CD4-positive, alpha-beta T cell treated with Interleukin-6 for 4 hours (primary cell): ENCODE data around the gene DDX46.
"Not testable (repeated sequence)": the region's sequence is repeated elsewhere in the genome, so short reads cannot be mapped to it uniquely, and the experiment has no call there.

Experiments used
- DNase-seq: peaks from one replicate; pipeline ENCODE4 v3.0.0-alpha.2; 2020; ENCODE audit warnings: mixed read lengths

The DDX46 gene

DNA sequence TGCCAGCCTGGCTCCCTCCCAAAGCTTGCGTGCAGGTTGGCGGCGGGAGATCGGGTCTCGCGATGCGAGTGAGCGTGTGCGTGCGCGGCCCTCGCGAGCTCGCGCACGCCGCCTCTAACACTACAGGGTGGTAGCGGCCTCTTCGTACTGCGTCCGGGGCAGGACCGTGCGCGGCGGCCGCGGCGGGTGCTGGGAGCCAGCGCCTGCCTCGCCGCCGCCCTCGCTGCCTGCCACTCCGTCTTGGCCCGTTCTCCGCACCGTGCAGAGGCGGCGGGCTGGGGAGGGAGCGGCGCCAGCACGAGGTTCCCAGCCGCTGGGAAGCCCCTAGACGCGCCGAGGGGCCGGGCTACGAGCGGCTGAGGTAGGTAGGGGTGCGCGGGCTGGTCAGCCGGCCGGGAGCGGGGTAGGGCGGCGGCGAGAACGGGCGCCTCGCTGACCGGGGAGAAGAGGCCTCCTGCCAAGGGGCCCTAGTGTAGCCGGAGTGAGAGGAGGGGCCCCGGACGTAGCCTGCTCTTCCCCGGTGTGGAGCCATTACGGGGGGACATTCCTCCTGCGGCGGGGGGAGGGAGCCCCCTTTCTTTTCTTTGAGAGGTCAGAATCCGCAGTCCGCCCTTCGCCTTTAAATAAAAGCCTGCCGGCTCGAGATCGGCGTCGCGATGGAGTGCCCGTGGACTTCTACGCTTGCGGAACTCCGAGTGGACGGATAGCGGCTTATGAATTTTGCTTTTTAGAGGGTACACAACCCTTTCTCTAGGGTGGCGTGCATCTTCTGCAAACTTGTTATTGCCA lies 87.5 kb downstream of the DDX46 start, which contains the start of gene C5orf24:
Gene C5orf24, plus strand, starts transcription at position 117 of the 789 bp plus-strand sequence. CDS start 8,933 bp downstream, outside the sequence.
- DNase-seq: peak; percentile 94

DNA sequence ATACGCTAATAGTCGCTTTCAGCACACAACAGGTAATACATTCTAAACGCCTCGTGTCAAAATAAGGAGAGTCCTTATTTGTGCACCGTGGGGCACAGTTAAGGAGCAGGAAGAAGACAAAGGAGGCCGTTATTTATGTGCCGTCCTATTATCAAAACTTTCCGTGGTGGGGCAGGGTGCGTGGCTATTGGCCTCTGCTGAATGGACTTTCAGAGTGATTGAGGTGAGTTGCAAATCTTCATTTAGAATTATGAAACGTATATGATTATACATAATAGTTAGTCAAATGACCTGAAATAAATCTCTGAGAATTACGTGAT lies 88.0 kb downstream of the DDX46 start:
- no peak for DNase-seq

DNA sequence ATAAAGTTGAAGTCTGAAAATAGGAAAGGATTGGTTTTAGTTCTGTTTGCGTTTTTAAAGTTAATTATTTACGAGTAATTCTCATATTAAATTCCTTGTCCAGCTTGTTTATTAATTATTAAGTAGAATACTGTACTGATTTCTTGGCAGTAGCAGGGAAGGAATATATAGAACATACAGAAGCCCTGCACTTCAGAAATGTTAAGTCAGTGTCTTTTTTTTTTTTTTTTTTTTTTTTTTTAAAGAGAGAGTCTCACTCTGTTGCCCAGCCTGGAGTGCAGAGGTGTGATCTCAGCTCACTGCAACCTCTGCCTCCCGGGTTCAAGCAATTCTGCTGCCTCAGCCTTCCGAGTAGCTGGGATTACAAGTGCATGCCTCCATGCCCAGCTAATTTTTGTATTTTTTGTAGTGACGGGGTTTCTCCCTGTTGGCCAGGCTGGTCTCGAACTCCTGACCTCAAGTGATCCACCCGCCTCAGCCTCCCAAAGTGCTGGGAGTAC lies 90.9 kb downstream of the DDX46 start:
- DNase-seq: not testable (repeated sequence)

DNA sequence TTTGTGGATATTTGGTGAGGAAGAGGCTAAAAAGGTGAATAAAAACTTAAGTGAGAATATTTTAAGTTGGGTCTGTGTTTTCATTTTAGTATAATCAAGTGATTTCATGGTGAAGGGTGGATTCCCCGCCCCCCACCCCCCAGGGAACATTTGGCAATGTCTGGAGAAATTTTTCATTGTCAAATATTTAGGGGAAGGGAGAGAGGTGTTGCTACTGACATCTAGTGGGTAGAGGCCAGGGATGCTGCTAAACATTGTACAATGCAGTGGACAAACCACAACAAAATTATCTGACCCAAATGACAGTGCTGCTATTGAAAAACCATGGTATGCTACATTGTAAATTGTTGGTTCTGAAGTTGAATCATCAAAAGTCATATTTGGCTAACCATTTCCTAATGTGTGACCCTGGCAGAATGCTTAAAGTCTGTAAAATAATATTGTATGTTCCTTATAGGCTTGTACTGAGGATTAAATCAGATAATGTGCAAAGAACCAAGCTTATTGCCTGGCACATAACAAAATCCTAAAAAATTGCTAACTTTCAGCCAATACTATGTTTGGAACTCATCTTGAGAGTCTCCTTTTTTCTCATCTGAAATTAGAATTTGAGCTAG lies 92.8 kb downstream of the DDX46 start:
- DNase-seq: no peak

DNA sequence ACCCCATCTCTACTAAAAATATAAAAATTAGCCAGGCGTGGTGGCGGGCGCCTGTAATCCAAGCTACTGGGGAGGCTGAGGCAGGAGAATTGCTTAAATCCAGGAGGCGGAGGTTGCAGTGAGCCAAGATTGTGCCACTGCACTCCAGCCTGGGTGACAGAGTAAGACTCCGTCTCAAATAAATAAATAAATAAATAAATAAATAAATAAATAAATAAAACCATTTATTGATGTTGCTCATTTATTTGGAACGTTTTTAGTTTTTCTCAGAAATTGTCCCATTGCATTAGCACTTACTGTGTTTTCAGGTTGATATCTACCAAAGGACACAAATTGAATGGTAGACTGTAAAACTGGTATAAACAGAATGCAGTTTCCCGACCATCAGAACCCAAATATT lies 97.9 kb downstream of the DDX46 start:
- DNase-seq: not testable (repeated sequence)

DNA sequence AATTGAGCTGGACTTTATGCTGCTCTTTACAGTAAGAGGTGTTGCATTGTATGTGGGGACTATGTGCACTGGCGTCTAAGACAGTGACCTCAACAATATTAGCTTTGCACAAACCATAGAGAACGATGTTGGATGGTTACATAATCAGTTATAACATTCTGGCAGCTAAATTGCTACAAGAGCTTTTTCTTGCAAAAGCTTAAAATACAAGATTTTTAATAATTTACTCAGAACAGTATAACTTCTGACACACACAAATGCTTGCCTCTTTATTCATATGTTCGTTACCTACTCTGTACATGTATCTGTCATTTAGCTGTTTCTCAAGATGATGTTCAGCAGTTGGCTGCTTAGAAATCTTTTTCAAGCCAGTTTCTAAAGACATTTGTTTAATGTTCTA lies 98.8 kb downstream of the DDX46 start:
- no peak for DNase-seq

DNA sequence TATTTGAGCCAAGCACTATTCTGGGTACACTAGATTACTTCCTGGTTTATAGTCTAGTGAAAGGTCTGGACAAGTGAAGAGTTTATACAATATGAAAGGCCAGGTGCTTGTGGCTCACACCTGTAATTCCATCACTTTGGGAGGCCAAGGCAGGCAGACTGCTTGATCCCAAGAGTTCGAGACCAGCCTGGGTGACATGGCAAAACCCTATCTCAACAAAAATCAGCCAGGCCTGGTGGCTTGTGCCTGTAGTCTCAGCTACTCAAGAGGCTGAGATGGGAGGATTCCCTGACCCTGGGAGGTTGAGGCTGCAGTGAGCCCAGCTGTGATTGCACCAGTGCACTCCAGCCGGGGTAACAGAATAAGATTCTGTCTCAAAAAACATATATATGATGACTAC lies 106.1 kb downstream of the DDX46 start:
- DNase-seq: no peak

DNA sequence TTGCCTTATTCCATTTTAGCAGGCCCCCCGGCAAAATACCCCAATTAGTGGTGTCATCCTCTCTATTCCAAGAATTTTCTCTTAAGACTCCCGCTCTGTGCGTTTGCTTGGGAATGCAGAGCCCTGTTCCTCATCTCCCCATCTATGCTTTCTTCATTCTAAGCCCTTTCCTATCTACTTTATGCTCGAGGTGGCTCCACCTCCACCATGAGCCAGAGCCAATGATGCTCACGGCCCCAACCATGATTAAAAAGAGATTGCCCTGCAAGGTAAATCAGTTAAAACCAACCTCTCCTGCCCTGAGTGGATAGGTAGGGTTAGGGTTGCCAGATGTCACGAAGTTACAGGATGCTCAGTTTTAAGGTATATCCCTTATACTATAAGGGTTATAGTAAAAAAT lies 114.9 kb downstream of the DDX46 start:
- DNase-seq: peak; percentile 33

DNA sequence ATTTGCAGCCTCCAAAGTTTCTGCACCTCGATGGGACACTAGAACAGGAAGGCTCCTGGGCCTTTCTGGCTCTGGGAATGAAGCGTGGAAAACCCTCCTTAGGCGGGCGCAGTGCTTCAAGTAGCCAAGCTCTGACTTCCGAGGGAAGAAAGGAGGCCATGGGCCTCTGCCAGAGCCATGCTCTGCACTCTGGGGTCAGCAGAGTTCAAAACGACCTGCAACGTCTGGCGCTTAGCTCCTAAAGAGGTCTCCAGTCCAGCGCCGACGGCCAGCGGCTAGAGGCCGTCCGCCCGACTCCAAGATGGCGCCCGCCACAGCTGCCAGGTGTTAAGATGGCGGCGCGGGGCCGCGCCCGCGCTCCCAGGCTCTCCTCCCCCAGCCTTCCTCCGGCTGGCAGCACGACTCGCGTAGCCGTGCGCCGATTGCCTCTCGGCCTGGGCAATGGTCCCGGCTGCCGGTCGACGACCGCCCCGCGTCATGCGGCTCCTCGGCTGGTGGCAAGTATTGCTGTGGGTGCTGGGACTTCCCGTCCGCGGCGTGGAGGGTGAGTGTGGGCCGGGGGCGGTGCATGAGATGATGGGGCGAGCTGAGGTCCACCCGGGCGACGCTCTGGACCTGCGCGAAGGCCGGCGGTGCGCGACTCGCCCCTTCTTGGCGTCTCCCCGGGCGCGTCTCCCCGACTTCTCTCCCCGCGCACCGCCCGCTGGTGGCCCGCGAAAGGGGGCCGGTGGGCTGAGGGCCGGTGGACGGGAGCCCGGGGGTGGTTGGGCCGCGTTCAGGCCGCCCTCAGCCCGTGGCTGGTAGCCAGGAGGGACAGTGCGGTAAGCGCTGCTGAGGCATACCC lies 115.6 kb downstream of the DDX46 start, which contains the start of gene TXNDC15:
Gene TXNDC15, plus strand, starts transcription at position 385 of the 844 bp plus-strand sequence. Its CDS starts 57 bp downstream, at position 442.
- DNase-seq: peak; percentile 85

DNA sequence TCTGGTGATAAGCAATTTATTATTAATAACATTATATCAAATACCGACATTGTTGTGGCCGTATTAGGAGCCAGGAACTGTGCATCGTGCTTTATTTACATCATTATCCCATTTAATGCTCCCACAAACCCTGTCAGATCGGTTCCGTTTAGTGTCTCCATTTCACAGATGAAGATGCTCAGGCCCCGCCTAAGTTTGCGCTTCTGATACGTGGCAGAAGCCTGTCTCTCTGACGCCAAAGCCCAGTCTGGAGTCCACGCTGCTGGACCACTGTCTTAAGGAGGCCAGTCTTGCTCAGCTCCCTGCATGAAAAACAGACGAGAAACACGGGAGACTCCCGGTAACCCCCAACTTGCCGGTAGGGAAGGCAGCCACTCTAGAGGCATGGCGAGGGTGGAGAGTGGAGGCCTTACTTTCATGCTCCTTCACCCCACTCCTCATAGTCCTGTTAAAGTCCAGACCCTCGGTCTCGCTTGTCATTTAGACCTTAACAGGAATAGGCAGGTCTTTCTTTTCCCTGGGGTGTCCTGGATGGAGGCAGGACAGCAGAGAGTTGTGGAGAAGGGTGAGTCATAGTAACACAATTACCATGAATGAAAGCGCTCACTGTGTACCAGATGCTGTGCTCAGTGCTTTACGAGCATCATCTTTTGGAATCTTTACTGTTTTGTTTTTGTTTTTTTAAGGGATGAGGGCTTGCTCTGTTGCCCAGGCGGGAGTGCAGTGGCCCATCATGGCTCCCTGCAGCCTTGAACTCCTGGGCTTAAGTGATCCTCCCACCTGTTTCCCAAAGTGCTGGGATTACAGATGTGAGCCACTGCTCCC lies 116.5 kb downstream of the DDX46 start:
- peak; percentile 31 for DNase-seq

DNA sequence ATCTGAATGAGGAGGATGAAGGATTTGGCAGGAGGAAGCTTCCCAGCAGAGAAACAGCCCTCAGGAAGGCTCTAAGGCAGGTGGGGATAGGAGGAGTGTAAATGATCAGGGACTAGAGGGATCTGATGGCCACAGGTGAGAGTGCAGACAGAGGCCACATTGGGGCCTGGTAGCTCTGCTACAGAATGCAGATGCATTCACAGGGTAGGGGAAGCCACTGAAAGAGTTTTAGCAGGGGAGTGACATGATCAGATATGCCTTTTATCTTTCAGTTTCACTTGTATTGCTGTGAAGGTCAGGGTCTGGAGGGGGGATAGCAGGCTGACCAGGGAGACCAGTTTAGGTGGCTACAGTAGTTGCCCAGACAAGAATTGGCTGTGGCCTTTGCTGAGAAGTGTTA lies 118.6 kb downstream of the DDX46 start:
- DNase-seq: no peak

DNA sequence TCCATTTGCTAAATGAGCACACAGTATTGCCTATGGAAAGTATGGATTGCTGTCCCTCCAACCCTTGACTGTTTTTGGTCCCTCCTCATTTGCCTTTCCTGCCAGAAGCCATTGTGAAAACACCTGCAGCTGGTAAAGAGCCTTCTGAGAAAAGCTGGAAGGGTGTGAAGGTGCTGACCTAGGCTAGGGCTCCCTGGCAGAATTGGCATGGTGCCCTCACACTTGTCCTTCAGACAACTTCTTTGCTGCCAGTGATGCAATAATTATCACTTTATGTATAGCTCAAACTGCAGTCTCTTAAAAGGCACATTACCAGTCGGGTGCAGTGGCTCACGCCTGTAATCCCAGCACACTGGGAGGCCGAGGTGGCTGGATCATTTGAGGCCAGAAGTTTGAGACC lies 119.8 kb downstream of the DDX46 start:
- DNase-seq: no peak

DNA sequence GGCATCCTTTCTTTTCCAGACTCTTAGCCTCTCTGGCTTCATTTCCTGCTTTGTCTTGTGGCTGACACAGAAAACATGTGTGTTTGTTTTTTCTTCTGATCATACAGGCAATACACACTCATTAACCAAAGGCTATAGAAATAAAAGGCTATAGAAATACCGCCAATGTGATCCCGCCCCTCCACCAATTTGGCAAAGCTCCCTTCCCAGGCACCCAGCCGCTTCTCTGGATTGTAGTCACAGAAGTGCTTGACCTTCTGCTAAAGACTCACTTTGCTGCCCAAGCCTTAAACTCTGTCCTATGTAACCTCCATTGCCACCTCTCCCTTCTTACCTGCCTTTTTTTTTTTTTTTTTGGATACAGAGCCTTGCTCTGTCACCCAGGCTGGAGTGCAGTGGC lies 120.9 kb downstream of the DDX46 start:
- DNase-seq: no peak
